Cardiac fibroblast (primary cell): ENCODE results near the gene WNT4.
A peak's percentile ranks its signal among the peaks of the same experiment; 100 is the strongest.

ENCODE experiments used
- DNase-seq, 2 donors: peaks; one replicate each; pipeline versions ENCODE4 v3.0.0 to v3.0.0-alpha.2; 2010; ENCODE audit warnings: low read depth in 2 of 2
- H3K4me3 ChIP-seq, 2 donors: replicated peaks in 1 of 2; 1 replicate in 1 of 2; 2 replicates in 1 of 2; pipeline ENCODE4 v1.5.1; 2011; ENCODE audit warnings: low read depth in 2 of 2, low read length in 2 of 2, mild to moderate bottlenecking in 2 of 2, moderate library complexity in 1 of 2
- CTCF ChIP-seq: IDR thresholded peaks from one replicate; pipeline ENCODE4 v1.5.1; 2011; ENCODE audit warnings: low read depth, mild to moderate bottlenecking, low read length, inconsistent platforms

WNT4 gene

GRCh38 chr1:22155517-22155916, 12.6 kb upstream of the WNT4 start:
- no peak for DNase-seq
- TF ChIP-seq CTCF, result no peak
- no peak overlapping the region for H3K4me3 ChIP-seq

GRCh38 chr1:22154626-22155025, 11.7 kb upstream of the WNT4 start:
- TF ChIP-seq CTCF, result no peak
- no peak overlapping the region for H3K4me3 ChIP-seq
- DNase-seq, result no peak

GRCh38 chr1:22153660-22154437, 11.0 kb upstream of the WNT4 start:
- no peak for DNase-seq
- no peak for TF ChIP-seq CTCF
- no peak overlapping the region for H3K4me3 ChIP-seq

GRCh38 chr1:22150923-22151322, 8.0 kb upstream of the WNT4 start:
- no peak for DNase-seq
- no peak overlapping the region for H3K4me3 ChIP-seq
- no peak for TF ChIP-seq CTCF

GRCh38 chr1:22142315-22143064, 407 bp downstream of the WNT4 start:
- TF ChIP-seq CTCF, result no peak
- peak; percentile 21 to 29 for DNase-seq
- H3K4me3 ChIP-seq, result peak overlapping the region in 1 of 2 donors; percentile 14

GRCh38 chr1:22141554-22142314, 1.2 kb downstream of the WNT4 start:
- TF ChIP-seq CTCF, result no peak
- DNase-seq, result no peak
- peak overlapping the region in 1 of 2 donors; percentile 10 for H3K4me3 ChIP-seq
